Stimulated activated CD4-positive, alpha-beta T cell treated with anti-CD3 and anti-CD28 coated beads, Interleukin-1b, Interleukin-23, amount 100 ng/mL, for 4 hours (primary cell): ENCODE results near the gene STAB1.

ENCODE experiments used
- DNase-seq, 2 donors: peaks; one replicate each; pipeline ENCODE4 v3.0.0-alpha.2; 2020; ENCODE audit warnings: low read depth in 2 of 2

The STAB1 gene

DNA sequence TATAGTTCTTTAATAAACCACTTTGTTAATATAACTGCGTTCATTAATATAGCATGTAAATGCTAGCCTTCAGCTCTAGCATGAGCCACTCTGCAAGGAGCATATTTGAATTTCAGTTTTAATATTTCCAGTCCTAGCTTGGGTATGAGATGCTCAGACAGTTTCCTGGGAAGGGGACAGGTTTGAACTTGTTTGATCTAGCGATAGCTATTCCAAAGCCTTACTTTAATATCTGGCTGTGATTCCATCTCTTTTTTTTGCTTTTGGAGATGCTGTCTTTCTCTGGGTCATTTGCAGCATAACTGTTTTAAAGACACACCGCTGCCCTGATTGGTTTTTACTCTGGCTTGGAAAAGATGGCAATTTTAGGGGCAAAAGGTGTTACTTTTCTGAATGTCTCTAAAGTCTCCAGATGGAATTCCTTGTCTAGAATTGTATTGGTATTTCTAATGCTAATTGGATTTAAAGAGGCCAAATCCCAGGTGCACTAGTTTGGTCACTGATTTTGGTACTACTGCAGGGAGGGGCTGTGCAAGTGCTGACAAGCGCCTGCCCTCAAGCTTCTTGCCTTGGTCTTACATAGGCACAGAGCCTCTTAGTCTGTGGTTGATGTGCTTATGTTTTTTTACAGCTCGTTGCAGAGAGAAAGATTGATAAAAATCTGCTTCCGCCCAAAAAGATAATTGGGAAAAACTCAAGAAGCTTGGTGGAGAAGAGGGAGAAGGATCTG, 36.9 kb upstream of the STAB1 start:
- no peak for DNase-seq

DNA sequence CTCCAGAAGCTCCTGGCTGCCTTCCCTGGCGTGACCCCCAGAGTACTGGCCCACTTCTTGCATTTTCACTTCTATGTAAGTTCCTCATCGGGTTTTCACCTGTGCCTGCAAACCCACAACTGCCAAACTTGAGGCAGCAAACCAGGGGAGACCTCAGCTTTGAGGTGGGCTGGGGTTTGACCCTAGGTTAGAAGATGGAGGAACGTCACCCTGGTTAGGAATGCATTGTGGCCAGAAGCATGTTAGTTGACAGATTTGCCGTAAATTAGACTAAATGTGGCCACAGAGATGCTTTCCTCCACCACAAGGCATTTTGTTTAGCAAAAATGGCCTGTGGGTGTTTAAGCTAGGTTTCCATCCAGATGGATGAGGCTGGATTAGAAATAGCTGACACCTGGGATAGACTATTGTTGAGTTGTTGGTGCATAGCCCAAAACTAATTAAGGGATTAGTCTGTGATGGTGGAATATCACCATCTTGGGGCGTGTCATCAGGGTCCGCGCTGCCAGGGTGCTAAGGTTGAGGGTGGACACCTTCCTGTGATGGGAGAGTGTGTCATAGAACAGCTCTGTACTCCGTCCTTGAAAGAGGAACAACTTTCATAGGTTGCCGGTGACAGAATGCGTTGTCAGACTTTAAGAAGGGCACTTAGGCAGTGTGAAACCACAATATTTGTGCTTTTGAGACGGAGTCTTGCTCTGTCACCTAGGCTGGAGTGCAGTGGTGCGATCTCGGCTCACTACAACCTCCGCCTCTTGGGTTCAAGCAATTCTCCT, 36.2 kb upstream of the STAB1 start:
- no peak for DNase-seq

GRCh38 chr3:52461874-52462273, 33.3 kb upstream of the STAB1 start:
- no peak for DNase-seq

GRCh38 chr3:52463416-52463815, 31.7 kb upstream of the STAB1 start:
- DNase-seq, result no peak

- no peak for DNase-seq
Measured at GRCh38 chr3:52468336-52468735, 26.8 kb upstream of the STAB1 start.

- DNase-seq, result no peak
Measured at GRCh38 chr3:52469001-52469400, 26.1 kb upstream of the STAB1 start.

DNA sequence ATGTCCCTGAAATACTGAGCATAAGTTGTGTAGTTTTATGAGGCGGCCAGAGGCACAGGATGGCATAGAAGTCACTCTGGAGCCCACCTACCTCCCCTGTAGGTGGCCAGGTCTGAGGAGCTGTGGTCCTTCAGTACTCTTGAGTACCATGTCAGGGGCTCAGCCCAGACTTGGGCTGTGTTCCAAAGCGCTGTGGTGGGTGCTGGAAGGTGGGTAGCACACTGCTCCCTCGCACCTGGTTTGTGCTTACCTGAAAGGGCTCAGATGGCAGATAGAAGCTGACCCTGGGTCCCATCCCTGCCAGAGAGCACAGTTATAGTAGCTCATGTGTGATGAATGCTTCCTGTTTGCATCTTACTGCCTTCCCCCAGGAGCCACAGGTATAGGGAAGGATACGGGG, 24.2 kb upstream of the STAB1 start:
- no peak for DNase-seq

DNA sequence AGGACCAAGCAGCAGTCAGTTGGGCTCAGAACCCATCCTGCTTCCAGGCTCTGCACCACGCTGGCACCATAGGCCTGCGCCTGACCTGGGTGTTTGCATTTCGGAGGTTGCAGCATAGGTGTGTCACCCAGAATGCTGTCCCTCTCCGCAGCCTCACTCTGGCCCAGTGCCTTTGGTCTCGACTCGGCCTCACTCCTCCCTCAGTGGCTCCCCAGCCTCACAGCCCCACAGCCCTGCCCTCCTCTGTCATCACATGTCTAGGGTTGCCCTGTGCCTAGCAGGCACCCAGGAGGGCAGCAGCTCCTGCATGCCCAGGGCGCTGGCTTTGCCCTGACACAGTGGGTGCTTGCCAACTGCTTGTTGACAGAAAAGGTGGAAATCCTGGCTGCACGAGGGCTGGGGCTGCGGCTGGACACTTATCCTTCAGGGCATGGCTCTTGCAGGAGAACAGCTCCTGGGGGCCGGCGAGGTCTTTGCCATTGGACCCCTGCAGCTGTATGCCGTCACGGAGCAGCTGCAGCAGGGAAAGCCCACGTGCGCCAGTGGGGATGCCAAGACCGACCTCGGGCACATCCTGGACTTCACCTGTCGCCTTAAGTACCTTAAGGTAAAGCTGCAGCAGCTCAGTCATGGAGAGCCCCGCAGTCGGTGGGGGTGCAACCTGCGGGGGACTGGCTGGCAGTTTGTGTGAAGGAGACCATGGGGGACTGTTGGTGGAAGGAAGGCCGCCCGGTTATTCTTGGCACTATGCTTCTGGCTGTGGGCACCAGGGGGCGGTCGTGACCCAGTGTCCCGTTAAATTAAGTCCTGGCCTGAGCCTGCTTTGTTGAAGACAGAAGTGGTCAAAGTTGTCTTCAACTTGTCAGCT, 23.5 kb upstream of the STAB1 start:
- peak in 1 of 2 donors; percentile 25 for DNase-seq

DNA sequence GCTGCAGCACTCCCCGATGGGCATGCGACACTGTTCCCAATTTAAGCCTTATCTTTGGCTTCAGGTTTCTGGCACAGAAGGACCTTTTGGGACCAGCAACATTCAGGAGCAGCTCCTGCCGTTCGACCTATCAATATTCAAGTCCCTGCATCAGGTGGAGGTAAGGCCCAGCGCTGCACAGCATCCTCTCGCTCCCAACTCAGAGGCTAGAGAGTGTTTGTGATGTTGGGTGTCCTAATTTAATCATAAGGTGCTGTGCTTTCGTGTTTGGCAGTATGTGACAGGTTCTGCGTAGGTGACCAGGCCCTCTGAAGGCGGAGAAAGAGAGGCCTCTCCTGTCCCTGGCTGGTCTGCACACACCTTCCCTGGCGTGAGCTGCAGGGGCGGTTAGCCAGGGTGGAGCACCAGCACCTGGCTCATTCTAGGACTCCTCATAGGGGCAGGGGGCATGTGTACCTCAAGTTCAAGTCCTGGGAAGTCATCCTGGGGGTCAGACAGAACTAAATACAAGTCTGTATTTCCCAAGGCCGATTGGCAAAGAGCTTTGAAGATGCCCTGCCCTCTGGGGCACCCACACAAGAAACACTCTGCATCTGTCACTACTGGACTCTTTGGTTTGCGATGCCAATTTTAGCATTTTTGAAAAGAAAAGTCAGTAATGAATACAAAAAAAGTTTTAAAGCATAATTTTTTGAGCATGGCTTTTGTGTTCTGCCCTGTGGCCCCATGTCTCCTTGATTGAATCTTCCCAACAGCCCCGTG, 22.7 kb upstream of the STAB1 start:
- DNase-seq, result no peak

- DNase-seq, result no peak
Measured at GRCh38 chr3:52473026-52473425, 22.1 kb upstream of the STAB1 start.

GRCh38 chr3:52477076-52477795, 17.9 kb upstream of the STAB1 start:
- DNase-seq, result no peak

- DNase-seq, result no peak
Measured at GRCh38 chr3:52477796-52478095, 17.4 kb upstream of the STAB1 start.

DNA sequence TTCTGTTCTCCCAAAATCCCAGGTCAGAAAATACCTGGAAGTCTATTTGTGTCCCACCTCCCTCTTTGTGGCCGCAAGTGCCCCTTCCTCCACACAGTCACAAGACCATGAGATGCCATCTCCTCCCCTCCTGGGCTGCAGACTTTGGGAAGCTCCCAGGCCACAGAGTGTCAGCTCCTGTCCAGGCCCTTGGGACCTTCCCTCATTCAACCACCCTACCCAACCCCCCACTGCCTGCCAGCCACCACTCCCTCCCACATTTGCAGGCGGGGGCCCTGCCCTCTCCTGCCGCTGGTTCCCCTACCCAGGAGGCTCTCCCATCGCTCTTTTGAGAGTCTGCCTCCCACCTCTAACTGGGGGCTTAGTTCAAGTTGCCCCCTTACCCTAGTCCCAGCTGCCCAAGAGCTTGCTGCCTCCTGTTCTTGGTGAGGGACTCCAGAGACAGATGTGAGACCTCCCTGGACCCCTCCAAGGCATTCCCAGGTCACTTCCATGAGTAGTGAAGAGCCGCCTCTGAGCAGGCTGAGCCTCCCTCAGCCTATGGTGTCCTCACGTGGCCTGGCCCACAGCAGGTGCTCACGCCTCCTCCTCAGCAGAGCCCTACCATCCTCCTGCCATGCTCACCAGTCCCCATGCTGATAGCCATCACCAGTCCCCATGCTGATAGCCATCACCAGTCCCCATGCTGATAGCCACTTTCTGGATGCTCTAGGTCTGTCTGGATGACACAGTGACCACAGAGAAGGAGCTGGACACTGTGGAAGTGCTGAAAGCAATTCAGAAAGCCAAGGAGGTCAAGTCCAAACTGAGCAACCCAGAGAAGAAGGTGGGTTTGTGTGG, 15.9 kb upstream of the STAB1 start:
- no peak for DNase-seq

DNA sequence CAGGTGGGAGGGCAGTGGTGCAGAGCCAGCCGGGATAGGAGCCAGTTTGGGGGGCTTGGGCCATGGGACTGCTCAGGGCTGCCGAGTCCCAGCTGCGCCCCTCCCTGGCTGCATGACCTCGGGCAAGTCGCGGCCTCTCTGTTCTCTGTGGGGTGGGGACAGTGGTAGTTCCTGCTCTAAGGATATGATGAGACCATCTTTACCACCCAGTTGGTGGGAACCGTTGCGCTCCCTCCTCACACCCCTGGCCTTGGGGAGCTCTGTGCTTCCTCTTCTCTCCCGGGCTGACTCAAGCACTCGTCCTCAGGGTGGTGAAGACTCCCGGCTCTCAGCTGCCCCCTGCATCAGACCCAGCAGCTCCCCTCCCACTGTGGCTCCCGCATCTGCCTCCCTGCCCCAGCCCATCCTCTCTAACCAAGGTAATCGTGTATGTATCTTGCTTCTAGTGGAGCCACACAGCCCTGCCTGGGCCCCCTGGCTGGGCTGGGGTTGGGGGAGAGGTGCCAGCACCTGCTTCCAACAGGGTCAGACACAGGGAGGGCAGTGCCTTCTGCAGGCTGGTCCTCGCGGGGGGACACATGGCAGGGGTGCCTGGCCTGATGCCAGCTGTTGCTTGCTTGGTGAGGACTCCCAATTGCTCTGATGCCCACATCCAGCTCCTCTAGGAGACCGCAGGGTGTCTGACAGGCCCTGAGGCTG, 15.1 kb upstream of the STAB1 start:
- DNase-seq, result no peak

DNA sequence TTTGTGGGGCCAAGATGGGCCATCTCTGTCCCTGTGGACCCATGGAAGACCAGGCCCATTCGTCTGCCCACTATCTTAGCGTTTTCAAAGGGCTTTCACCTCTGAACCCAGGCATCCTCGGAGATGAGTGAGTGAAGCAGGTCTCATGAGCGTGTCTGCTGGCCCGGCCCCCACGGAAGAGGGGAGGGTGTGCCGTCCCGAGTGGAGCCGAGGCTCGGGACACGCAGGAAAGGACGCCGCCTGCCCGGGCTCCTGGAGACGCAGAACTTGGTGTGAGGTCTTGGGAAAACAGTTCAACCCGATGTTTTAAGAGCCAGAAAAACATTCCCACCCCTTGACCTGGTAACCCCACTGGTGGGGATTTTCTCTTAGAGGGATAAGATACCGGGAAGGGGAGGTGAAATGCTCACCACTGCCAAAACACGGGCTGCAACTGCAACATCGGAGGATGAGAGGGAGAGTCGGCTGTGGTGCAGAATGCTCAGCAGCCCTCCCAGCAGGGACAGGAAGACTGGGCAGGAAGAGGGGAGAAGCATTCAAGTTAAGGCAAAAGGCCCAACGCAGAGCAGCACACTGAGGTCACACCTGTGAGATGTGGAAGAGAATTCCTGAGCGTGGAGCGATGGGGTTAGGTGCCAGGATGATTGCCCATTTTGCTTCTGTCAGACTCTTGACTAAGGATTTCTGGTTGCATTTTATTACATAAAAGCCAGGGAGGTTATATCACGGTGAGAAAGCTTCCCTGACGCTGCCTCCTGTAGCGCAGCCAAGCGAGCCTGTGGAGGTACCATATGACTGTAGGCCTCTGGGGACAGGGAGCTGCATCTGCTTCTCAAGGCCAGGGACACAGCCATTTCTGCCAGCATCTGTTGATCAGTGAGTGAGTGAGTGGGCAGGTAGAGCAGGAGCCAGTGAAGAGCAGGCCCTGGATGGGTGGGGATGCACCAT, 14.1 kb upstream of the STAB1 start:
- no peak for DNase-seq

GRCh38 chr3:52481819-52482521, 13.2 kb upstream of the STAB1 start:
- DNase-seq, result no peak

DNA sequence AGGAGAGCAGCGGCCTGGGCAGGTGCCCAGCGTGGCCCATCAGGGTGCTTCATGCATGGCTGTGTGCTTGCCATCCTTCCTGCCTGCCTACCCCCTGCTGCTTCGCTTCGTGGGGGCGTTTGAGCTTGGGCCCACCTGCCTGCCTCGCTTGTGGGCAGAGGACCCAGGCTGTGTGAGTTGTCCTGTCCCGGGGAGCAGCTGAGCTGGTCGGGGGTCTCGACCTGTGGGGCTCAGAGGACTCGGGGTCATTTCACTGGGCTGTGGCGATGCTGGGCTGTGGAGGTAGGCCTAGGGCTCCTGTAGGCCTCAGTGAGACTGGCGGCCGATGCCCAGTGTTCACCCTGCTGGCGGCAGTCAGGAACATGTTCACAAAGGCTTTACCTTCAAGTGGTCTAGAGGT, 12.1 kb upstream of the STAB1 start:
- no peak for DNase-seq
